Upper lobe of left lung (tissue), 4 donors: ENCODE data around the gene LILRB2.
"Not testable (repeated sequence)": the region's sequence is repeated elsewhere in the genome, so short reads cannot be mapped to it uniquely, and the experiment has no call there.

Experiments
- EP300 ChIP-seq, 4 donors: sonication (generic); formaldehyde crosslinking; IDR thresholded peaks; one replicate each; pipeline ENCODE4 v1.5.1; 2017; ENCODE audit warnings: antibody characterized with exemption in 4 of 4, control low read depth in 2 of 4
- POLR2AphosphoS5 ChIP-seq, 2 donors: sonication (generic); formaldehyde crosslinking; IDR thresholded peaks; one replicate each; pipeline ENCODE4 v1.5.1; 2017; ENCODE audit warnings: antibody characterized with exemption in 2 of 2
- TF ChIP-seq, protein P1 (sequence below), 6 experiments: fragments of 450-650 bp in 4 of 6; fragments of 200-600 bp in 2 of 6; sonication (generic) in 2 of 6; IDR thresholded peaks; one replicate each; pipeline ENCODE4 v1.5.1; 2016 to 2019; ENCODE audit warnings: antibody characterized with exemption in 6 of 6

DNA sequence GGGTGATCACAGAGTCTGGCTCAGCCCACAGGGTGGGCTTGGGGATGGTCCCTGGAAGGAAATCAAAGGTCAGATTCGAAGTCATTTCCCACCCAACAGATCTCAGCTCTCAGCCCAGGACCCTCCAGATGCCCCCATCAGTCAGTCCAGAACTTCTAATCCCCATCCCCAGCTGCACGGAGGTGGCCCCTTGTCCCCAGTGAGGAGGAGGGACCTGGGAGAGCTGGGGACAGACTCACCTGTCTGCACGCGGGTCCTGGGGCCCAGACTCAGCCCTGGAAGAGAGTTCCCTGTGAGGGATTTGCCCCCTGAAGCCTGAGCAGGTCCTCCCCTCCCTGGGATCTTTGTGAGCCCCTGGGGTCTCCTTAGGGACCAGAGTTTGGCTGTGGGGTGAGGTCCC lies 885 bp downstream of the LILRB2 start:
- TF ChIP-seq POLR2AphosphoS5, EP300 (IDR thresholded peaks at IDR 0.05): not testable (repeated sequence)
- TF ChIP-seq, protein P1, sequence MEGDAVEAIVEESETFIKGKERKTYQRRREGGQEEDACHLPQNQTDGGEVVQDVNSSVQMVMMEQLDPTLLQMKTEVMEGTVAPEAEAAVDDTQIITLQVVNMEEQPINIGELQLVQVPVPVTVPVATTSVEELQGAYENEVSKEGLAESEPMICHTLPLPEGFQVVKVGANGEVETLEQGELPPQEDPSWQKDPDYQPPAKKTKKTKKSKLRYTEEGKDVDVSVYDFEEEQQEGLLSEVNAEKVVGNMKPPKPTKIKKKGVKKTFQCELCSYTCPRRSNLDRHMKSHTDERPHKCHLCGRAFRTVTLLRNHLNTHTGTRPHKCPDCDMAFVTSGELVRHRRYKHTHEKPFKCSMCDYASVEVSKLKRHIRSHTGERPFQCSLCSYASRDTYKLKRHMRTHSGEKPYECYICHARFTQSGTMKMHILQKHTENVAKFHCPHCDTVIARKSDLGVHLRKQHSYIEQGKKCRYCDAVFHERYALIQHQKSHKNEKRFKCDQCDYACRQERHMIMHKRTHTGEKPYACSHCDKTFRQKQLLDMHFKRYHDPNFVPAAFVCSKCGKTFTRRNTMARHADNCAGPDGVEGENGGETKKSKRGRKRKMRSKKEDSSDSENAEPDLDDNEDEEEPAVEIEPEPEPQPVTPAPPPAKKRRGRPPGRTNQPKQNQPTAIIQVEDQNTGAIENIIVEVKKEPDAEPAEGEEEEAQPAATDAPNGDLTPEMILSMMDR (IDR thresholded peaks at IDR 0.05) = not testable (repeated sequence)
